Activated naive CD4-positive, alpha-beta T cell treated with Interleukin-2 at 50 U/mL for 16 hours (primary cell): ENCODE results near the gene ECD.
A peak's percentile ranks its signal among the peaks of the same experiment; 100 is the strongest.

Experiments used
- DNase-seq: peaks from one replicate; pipeline ENCODE4 v3.0.0-alpha.2; 2020

The ECD gene

GRCh38 chr10:73096041-73096448 lies 71.8 kb downstream of the ECD start:
- peak; percentile 74 for DNase-seq

GRCh38 chr10:73095481-73096021 lies 72.3 kb downstream of the ECD start:
- DNase-seq: peak; percentile 32

- DNase-seq: no peak
Observed at GRCh38 chr10:73094986-73095480, 72.8 kb downstream of the ECD start.

- DNase-seq: no peak
Observed at GRCh38 chr10:73093922-73094850, 73.6 kb downstream of the ECD start.

- DNase-seq: no peak
Observed at GRCh38 chr10:73092830-73093229, 75.0 kb downstream of the ECD start.

- no peak for DNase-seq
Observed at GRCh38 chr10:73088304-73088703, 79.5 kb downstream of the ECD start.

GRCh38 chr10:73086816-73087215 lies 81.0 kb downstream of the ECD start:
- DNase-seq: no peak

GRCh38 chr10:73084209-73084608 lies 83.6 kb downstream of the ECD start:
- DNase-seq: no peak
